SK-N-SH (cell line): Measurements from ENCODE around the gene GRIK3.

Experiments
- CHD2 ChIP-seq: fragments of 150-350 bp; IDR thresholded peaks from 2 replicates; pipeline ENCODE4 v1.6.1; 2018; ENCODE audit warnings: low read length; ENCODE audit not compliant: partially characterized antibody
- EP300 ChIP-seq, 2 experiments: IDR thresholded peaks; 2 replicates each; pipeline versions ENCODE4 v1.4.0 to v1.6.1; 2012; ENCODE audit warnings: borderline replicate concordance in 1 of 2, low read depth in 1 of 2, low read length in 1 of 2
- EZH2phosphoT487 ChIP-seq: fragments of 200-600 bp; sonication (generic); IDR thresholded peaks from 2 replicates; pipeline ENCODE4 v1.6.1; 2017; ENCODE audit warnings: low read depth, mixed run types, mild to moderate bottlenecking, antibody characterized with exemption, moderate library complexity, borderline replicate concordance
- GABPA ChIP-seq: IDR thresholded peaks from 2 replicates; pipeline ENCODE4 v1.4.0; 2012; ENCODE audit warnings: low read depth, mild to moderate bottlenecking
- MXI1 ChIP-seq: IDR thresholded peaks from 2 replicates; pipeline ENCODE4 v1.6.1; 2012; ENCODE audit warnings: mild to moderate bottlenecking, low read depth, low read length, improper control_type of control experiment
- POLR2AphosphoS5 ChIP-seq: IDR thresholded peaks from 2 replicates; pipeline ENCODE4 v1.6.1; 2012; ENCODE audit warnings: low read depth, low read length
- RAD21 ChIP-seq: IDR thresholded peaks from 2 replicates; pipeline ENCODE4 v1.6.1; 2012; ENCODE audit warnings: mild to moderate bottlenecking, low read length
- SIN3A ChIP-seq: IDR thresholded peaks from 2 replicates; pipeline ENCODE4 v1.6.1; 2012; ENCODE audit warnings: low read depth, mild to moderate bottlenecking, low read length, moderate library complexity, borderline replicate concordance
- TAF1 ChIP-seq: IDR thresholded peaks from 2 replicates; pipeline ENCODE4 v1.6.1; 2012; ENCODE audit warnings: low read depth, mild to moderate bottlenecking, low read length, moderate library complexity, borderline replicate concordance
- TF ChIP-seq, protein P1 (sequence below): fragments of 200-600 bp; sonication (generic); IDR thresholded peaks from 2 replicates; pipeline ENCODE4 v1.6.1; 2017; ENCODE audit warnings: antibody characterized with exemption, mild to moderate bottlenecking, moderate library complexity
- TF ChIP-seq, protein P2 (sequence below): IDR thresholded peaks from 2 replicates; pipeline ENCODE4 v1.6.1; 2012; ENCODE audit warnings: mild to moderate bottlenecking, low read depth, low read length, moderate library complexity
- TF ChIP-seq, protein P3 (sequence below): fragments of 150-350 bp; IDR thresholded peaks from 2 replicates; pipeline ENCODE4 v1.6.1; 2017; ENCODE audit warnings: antibody characterized with exemption, low read length, low read depth, borderline replicate concordance

DNA sequence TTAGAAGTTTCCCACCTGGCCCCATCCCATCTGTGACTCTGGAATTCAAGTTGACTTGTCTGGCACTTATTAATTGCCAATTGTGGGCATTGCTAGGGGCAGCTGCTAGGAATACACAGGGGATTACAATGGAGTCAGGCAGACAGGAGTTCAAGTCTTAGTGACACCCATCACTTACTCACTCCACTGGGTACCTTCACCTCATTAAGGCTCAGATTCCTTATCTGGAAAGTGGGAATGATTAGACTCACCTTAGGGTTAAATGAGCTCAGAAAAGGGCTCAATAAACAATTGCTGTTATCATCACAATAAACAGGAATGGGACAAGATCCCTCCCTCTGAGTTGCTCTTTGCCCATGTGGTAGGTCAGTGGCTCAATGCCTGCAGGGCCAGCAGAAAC is 18.2 kb downstream of the GRIK3 start:
- TF ChIP-seq SIN3A (no peak), TAF1 (no peak), GABPA (no peak), EZH2phosphoT487 (no peak), EP300 (IDR thresholded peaks at IDR 0.05; ENCODE audit: borderline replicate concordance in 1 of 2, low read depth in 1 of 2, low read length in 1 of 2) (no peak), CHD2 (no peak), MXI1 (no peak), RAD21 (no peak), POLR2AphosphoS5 (no peak)
- TF ChIP-seq, protein P1, sequence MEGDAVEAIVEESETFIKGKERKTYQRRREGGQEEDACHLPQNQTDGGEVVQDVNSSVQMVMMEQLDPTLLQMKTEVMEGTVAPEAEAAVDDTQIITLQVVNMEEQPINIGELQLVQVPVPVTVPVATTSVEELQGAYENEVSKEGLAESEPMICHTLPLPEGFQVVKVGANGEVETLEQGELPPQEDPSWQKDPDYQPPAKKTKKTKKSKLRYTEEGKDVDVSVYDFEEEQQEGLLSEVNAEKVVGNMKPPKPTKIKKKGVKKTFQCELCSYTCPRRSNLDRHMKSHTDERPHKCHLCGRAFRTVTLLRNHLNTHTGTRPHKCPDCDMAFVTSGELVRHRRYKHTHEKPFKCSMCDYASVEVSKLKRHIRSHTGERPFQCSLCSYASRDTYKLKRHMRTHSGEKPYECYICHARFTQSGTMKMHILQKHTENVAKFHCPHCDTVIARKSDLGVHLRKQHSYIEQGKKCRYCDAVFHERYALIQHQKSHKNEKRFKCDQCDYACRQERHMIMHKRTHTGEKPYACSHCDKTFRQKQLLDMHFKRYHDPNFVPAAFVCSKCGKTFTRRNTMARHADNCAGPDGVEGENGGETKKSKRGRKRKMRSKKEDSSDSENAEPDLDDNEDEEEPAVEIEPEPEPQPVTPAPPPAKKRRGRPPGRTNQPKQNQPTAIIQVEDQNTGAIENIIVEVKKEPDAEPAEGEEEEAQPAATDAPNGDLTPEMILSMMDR: no peak
- TF ChIP-seq, protein P2, sequence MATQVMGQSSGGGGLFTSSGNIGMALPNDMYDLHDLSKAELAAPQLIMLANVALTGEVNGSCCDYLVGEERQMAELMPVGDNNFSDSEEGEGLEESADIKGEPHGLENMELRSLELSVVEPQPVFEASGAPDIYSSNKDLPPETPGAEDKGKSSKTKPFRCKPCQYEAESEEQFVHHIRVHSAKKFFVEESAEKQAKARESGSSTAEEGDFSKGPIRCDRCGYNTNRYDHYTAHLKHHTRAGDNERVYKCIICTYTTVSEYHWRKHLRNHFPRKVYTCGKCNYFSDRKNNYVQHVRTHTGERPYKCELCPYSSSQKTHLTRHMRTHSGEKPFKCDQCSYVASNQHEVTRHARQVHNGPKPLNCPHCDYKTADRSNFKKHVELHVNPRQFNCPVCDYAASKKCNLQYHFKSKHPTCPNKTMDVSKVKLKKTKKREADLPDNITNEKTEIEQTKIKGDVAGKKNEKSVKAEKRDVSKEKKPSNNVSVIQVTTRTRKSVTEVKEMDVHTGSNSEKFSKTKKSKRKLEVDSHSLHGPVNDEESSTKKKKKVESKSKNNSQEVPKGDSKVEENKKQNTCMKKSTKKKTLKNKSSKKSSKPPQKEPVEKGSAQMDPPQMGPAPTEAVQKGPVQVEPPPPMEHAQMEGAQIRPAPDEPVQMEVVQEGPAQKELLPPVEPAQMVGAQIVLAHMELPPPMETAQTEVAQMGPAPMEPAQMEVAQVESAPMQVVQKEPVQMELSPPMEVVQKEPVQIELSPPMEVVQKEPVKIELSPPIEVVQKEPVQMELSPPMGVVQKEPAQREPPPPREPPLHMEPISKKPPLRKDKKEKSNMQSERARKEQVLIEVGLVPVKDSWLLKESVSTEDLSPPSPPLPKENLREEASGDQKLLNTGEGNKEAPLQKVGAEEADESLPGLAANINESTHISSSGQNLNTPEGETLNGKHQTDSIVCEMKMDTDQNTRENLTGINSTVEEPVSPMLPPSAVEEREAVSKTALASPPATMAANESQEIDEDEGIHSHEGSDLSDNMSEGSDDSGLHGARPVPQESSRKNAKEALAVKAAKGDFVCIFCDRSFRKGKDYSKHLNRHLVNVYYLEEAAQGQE: no peak
- TF ChIP-seq, protein P3, sequence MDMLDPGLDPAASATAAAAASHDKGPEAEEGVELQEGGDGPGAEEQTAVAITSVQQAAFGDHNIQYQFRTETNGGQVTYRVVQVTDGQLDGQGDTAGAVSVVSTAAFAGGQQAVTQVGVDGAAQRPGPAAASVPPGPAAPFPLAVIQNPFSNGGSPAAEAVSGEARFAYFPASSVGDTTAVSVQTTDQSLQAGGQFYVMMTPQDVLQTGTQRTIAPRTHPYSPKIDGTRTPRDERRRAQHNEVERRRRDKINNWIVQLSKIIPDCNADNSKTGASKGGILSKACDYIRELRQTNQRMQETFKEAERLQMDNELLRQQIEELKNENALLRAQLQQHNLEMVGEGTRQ: no peak
